Thoracic aorta (tissue), 2 donors: Measurements from ENCODE around the gene ENAH. TPM values are rescaled to one million over a fixed set of nuclear protein-coding genes. Genes with fewer than 3 reads are reported as not detected.

Experiments used
- ATAC-seq: fragments of 150-250 bp; one replicate; pipeline ENCODE4 v1.8.0; 2017; ENCODE audit warnings: low read depth; ENCODE audit not compliant: insufficient number of reproducible peaks, low FRiP score
- DNase-seq: peaks from one replicate; pipeline ENCODE4 v3.0.0-alpha.2; 2020; ENCODE audit warnings: low spot score
- H3K27ac ChIP-seq, 2 donors: fragments of 200-600 bp; sonication (generic); 1 replicate in 1 of 2; 2 replicates in 1 of 2; pipeline ENCODE4 v1.5.1; 2016; ENCODE audit warnings: mild to moderate bottlenecking in 2 of 2, moderate library complexity in 2 of 2
- H3K27me3 ChIP-seq: fragments of 200-600 bp; sonication (generic); replicated peaks from 2 replicates; pipeline ENCODE4 v1.6.0; 2016; ENCODE audit warnings: mild to moderate bottlenecking; ENCODE audit not compliant: insufficient read depth
- H3K36me3 ChIP-seq: fragments of 200-600 bp; sonication (generic); one replicate; pipeline ENCODE4 v1.5.1; 2016
- H3K4me1 ChIP-seq, 2 donors: fragments of 200-600 bp; sonication (generic); 1 replicate in 1 of 2; 2 replicates in 1 of 2; pipeline versions ENCODE4 v1.5.1 to v1.6.0; 2016; ENCODE audit warnings: low read depth in 2 of 2, mild to moderate bottlenecking in 1 of 2; ENCODE audit not compliant: control insufficient read depth in 1 of 2
- H3K4me3 ChIP-seq: fragments of 200-600 bp; sonication (generic); 2 replicates; pipeline ENCODE4 v1.5.1; 2016; ENCODE audit warnings: mild to moderate bottlenecking
- H3K9me3 ChIP-seq: fragments of 200-600 bp; sonication (generic); 2 replicates; pipeline ENCODE4 v1.5.1; 2016
- total RNA-seq, 2 donors: library from RNA; depleted of rRNA; stranded (reverse); fragments of >200 nt; gene quantifications; one replicate each; pipeline versions ENCODE4 v1.1.0 to v1.2.3, GENCODE V29; 2016
- TF ChIP-seq, protein P1 (sequence below): fragments of 200-600 bp; sonication (generic); IDR thresholded peaks from one replicate; pipeline ENCODE4 v1.5.1; 2019; ENCODE audit warnings: antibody characterized with exemption

Gene ENAH
- total RNA-seq, 2 donors from 2014 or later = 111 to 119 TPM

DNA sequence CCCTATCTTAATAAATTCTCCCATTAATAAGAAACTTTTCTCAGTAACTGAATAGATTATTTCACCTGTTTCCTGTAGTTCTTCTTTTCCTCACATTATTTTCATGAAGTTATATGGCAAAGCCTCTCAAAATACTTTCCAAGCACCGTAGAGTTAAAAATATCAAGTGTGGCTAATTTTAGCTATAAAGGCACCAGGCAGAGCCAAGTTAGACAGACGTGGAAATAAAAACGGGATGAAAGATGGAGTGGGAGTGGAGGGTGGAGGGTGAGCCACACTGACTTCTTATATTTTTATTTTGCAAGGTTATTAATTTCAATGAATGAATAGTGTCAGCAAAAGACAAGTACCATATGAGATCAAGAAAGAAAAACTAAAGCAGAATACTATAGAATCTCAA is 71.7 kb downstream of the ENAH start:
- Histone ChIP-seq H3K4me1 (peaks cover 34 to 69% of the 10 kb centered on the region in 2 donors), H3K9me3 (no peaks in the 10 kb centered on the region), H3K36me3 (no peaks in the 10 kb centered on the region), H3K27me3 (no peaks in the 10 kb centered on the region), H3K27ac (peak overlapping the region; percentile 69 to 71), H3K4me3 (peak overlapping the region; percentile 52)
- ATAC-seq (no peak), DNase-seq (no peak)
- TF ChIP-seq, protein P1, sequence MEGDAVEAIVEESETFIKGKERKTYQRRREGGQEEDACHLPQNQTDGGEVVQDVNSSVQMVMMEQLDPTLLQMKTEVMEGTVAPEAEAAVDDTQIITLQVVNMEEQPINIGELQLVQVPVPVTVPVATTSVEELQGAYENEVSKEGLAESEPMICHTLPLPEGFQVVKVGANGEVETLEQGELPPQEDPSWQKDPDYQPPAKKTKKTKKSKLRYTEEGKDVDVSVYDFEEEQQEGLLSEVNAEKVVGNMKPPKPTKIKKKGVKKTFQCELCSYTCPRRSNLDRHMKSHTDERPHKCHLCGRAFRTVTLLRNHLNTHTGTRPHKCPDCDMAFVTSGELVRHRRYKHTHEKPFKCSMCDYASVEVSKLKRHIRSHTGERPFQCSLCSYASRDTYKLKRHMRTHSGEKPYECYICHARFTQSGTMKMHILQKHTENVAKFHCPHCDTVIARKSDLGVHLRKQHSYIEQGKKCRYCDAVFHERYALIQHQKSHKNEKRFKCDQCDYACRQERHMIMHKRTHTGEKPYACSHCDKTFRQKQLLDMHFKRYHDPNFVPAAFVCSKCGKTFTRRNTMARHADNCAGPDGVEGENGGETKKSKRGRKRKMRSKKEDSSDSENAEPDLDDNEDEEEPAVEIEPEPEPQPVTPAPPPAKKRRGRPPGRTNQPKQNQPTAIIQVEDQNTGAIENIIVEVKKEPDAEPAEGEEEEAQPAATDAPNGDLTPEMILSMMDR = no peak

DNA sequence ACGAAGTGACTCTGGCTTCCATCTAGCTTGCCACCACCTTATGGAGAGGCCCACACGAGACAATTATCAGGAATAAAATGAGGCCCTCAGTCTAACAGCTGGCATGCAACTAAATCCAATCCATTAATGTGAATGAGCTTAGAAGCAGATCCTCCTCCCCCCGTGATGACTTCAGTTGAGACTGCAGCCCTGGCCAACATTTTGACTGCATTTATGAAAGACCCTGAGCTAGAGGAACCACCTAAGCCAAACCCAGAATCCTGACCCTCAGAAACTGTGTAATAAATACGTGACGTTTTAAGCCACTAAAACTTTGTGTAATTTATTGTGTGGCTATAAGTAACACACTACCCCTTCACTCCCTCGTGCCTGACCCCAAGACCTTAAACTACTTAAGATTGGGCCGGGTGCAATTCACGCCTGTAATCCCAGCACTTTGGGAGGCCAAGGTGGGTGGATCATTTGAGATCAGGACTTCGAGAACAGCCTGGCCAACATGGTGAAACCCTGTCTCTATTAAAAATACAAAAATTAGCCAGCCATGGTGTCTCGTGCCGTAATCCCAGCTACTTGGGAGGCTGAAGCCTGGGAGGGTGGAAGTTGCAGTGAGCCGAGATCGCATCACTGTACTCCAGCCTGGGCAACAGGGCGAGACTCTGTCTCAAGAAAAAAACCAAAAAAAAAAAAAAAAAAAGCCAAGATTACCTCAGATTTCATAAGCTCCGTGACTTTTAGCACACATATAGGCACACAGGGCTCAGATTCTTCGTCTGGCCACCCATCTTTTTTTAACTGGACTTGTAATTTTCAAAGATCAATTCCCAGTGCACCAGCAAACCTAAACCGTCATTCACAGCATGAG is 72.5 kb downstream of the ENAH start:
- H3K9me3 ChIP-seq = no peaks in the 10 kb centered on the region
- peak overlapping the region; percentile 69 to 71 for H3K27ac ChIP-seq
- DNase-seq (no peak), ATAC-seq (no peak)
- no peaks in the 10 kb centered on the region for H3K36me3 ChIP-seq
- TF ChIP-seq, protein P1 = no peak
- peak overlapping the region; percentile 52 for H3K4me3 ChIP-seq
- H3K27me3 ChIP-seq = no peaks in the 10 kb centered on the region
- H3K4me1 ChIP-seq = peaks cover 34 to 69% of the 10 kb centered on the region in 2 donors

DNA sequence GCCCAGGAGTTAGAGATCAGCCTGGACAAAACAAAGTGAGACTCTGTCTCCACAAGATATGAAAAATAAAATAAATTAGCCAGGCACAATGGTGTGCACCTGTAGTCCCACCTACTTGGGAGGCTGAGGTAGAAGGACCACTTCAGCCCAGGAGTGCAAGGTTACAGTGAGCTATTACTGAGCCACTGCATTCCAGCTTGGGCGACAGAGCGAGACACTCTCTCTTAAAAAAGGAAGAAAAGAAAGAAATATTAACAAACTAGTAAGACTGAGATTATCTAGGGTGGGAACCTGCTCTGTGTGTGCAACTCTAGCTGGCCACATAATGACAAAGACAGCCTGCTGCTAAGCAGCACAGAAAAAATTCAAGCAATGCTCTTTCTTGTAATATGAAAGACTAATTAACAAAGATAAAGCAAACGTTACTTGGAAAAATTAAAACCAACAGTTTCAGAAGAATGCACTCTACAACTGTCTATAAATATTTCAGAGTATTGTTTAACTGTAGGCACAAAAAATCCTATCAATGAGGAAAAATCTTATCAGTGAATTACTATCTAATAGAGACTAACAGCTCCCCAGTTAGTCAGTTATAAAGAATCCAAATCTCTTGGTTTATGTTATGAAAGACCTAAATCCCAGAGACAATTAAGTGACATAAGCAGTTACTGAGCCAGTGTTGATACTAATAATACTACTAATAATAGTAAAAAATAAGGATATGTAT is 74.5 kb downstream of the ENAH start:
- peak overlapping the region in 1 of 2 donors; percentile 20 for H3K27ac ChIP-seq
- H3K4me1 ChIP-seq = peaks cover 34 to 67% of the 10 kb centered on the region in 2 donors
- no peak for ATAC-seq

DNA sequence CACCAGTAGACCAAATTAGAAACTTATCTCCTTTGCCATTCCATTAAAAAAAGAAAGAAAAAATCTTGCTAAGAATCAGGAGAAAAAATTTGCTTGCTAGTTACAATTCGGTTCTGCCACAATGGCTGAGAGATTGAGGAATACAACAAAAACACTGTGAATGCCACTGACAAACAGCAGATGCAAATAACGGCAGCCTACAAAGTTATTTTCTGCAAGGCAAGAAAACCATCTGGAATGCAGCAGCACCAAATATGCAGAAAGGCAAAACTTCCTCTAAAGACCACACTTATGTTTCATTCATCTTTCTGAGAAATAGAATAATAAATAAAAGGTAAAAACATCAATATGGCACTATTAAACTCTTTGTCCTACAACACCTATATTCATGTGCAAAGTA is 75.7 kb downstream of the ENAH start:
- Histone ChIP-seq H3K4me1 (peaks cover 34 to 78% of the 10 kb centered on the region in 2 donors), H3K4me3 (no peak overlapping the region), H3K27me3 (no peaks in the 10 kb centered on the region), H3K9me3 (no peaks in the 10 kb centered on the region), H3K27ac (no peak overlapping the region), H3K36me3 (no peaks in the 10 kb centered on the region)
- TF ChIP-seq, protein P1 = no peak
- ATAC-seq = no peak
- DNase-seq = no peak

More for the DNA sequence above, 74.5 kb downstream of the ENAH start:
- no peaks in the 10 kb centered on the region for H3K36me3 ChIP-seq
- TF ChIP-seq, protein P1 = no peak
- no peaks in the 10 kb centered on the region for H3K27me3 ChIP-seq
- DNase-seq = no peak
- H3K9me3 ChIP-seq = no peaks in the 10 kb centered on the region
- no peak overlapping the region for H3K4me3 ChIP-seq

DNA sequence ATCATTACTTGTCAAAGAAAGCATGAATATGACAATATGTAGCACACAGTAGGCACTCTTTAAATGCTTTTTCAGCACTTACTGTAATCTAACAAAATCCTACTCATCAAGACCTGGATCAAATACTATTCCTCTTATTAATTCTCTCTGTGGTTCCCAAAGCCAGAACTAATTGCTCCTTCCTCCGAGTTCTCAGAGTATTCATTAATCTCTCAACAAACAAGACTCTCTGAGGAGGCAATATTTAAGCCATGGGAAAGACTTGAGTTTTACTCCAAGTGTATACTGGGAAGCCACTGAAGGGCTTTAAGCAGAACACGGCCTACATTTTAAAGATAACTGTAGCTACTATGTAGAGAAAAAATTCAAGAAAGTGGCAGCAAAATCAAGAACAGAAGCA is 79.7 kb downstream of the ENAH start:
- TF ChIP-seq, protein P1 = no peak
- no peak for ATAC-seq
- DNase-seq = no peak
- Histone ChIP-seq H3K36me3 (no peaks in the 10 kb centered on the region), H3K27ac (no peak overlapping the region), H3K4me3 (no peak overlapping the region), H3K27me3 (no peaks in the 10 kb centered on the region), H3K9me3 (no peaks in the 10 kb centered on the region), H3K4me1 (peaks cover 25 to 72% of the 10 kb centered on the region in 2 donors)
